Measurements from ENCODE around the gene TTC27. TPM values are rescaled to one million over a fixed set of nuclear protein-coding genes. Genes with fewer than 3 reads are reported as not detected.
"Not testable (repeated sequence)": the region's sequence is repeated elsewhere in the genome, so short reads cannot be mapped to it uniquely, and the experiment has no call there.

TTC27 gene
- total RNA-seq, 1 donor, result 30.0 TPM

- no peak for DNase-seq (ENCODE audit: low read depth)
- no peak overlapping the region for H3K4me3 ChIP-seq (ENCODE audit: low read depth, low read length)
- TF ChIP-seq CTCF (IDR thresholded peaks at IDR 0.05; ENCODE audit: insufficient read depth, low read length), result no peak
These were observed 92.9 kb downstream of the TTC27 start for GRCh38 chr2:32720771-32721170.

- no peak for TF ChIP-seq CTCF (IDR thresholded peaks at IDR 0.05; ENCODE audit: insufficient read depth, low read length)
- no peak for DNase-seq (ENCODE audit: low read depth)
These were observed 93.5 kb downstream of the TTC27 start for GRCh38 chr2:32721376-32721775.

GRCh38 chr2:32723467-32724079, 95.7 kb downstream of the TTC27 start:
- TF ChIP-seq CTCF (IDR thresholded peaks at IDR 0.05; ENCODE audit: insufficient read depth, low read length), result no peak
- no peak for DNase-seq (ENCODE audit: low read depth)
- no peak overlapping the region for H3K4me3 ChIP-seq (ENCODE audit: low read depth, low read length)

More at GRCh38 chr2:32721376-32721775, 93.5 kb downstream of the TTC27 start:
- H3K4me3 ChIP-seq (ENCODE audit: low read depth, low read length), result no peak overlapping the region

GRCh38 chr2:32726678-32727077, 98.8 kb downstream of the TTC27 start:
- not testable (repeated sequence) for H3K4me3 ChIP-seq (ENCODE audit: low read depth, low read length)

GRCh38 chr2:32727157-32727556, 99.3 kb downstream of the TTC27 start:
- H3K4me3 ChIP-seq (ENCODE audit: low read depth, low read length), result no peak overlapping the region
- no peak for TF ChIP-seq CTCF (IDR thresholded peaks at IDR 0.05; ENCODE audit: insufficient read depth, low read length)
- no peak for DNase-seq (ENCODE audit: low read depth)

More at GRCh38 chr2:32726678-32727077, 98.8 kb downstream of the TTC27 start:
- DNase-seq (ENCODE audit: low read depth), result not testable (repeated sequence)

GRCh38 chr2:32730958-32731357, 103.1 kb downstream of the TTC27 start:
- DNase-seq (ENCODE audit: low read depth); H3K4me3 ChIP-seq (ENCODE audit: low read depth, low read length): not testable (repeated sequence)

- no peak for DNase-seq (ENCODE audit: low read depth)
- no peak overlapping the region for H3K4me3 ChIP-seq (ENCODE audit: low read depth, low read length)
- TF ChIP-seq CTCF (IDR thresholded peaks at IDR 0.05; ENCODE audit: insufficient read depth, low read length), result no peak
These were observed 104.3 kb downstream of the TTC27 start for GRCh38 chr2:32732120-32732519.

- no peak for TF ChIP-seq CTCF (IDR thresholded peaks at IDR 0.05; ENCODE audit: insufficient read depth, low read length)
- DNase-seq (ENCODE audit: low read depth), result no peak
- H3K4me3 ChIP-seq (ENCODE audit: low read depth, low read length), result no peak overlapping the region
These were observed 105.1 kb downstream of the TTC27 start for GRCh38 chr2:32732912-32733472.
